IPS-11a (cell line): ENCODE data around the gene LIPG.
"Not testable (repeated sequence)": the region's sequence is repeated elsewhere in the genome, so short reads cannot be mapped to it uniquely, and the experiment has no call there.

Experiments used
- H3K4me3 ChIP-seq: one replicate; pipeline ENCODE4 v1.5.1; 2013; ENCODE audit warnings: low read depth, low read length, control low read depth

Gene LIPG

DNA sequence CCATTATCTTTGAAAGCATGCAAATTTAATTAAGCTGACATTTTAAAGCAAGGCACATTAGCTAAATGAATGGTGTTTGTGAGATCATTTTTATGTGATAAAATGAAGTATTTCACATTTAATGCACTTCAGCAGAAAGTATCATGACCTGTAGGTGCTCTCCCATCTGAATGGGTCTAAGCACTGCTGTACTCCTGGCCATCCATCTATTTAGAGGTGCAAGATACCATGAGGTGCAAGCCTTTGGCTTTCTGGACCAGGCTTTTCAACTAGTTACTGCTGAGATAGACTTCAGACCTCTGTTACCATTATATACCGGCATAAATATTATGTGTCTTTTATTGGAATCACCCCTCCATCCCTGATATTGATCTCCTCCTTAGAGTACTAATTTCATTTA lies 15.6 kb upstream of the LIPG start:
- H3K4me3 ChIP-seq = no peak overlapping the region

DNA sequence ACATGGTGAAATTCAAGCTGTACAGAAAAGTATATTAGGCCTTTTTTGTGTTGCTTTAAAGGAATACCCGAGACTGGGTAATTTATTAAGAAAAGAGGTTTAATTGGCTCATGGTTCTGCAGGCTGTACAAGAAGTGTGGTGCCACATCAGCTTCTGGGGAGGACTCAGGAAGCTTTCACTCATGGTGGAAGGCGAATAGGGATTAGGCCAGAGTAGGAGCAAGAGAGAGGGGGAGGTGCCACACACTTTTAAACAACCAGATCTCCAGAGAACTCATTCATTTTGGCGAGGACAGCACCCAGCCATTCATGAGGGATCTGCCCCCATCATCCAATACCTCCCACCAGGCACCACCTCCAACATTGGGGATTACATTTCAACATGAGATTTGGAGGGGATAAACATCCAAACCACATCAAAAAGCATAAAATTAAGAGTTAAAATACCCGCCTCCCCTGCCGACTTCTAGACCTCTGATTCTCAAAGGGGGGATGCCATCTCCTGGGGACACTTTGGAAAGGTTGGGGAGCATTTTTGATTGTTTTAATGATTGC lies 15.1 kb upstream of the LIPG start:
- H3K4me3 ChIP-seq = no peak overlapping the region

DNA sequence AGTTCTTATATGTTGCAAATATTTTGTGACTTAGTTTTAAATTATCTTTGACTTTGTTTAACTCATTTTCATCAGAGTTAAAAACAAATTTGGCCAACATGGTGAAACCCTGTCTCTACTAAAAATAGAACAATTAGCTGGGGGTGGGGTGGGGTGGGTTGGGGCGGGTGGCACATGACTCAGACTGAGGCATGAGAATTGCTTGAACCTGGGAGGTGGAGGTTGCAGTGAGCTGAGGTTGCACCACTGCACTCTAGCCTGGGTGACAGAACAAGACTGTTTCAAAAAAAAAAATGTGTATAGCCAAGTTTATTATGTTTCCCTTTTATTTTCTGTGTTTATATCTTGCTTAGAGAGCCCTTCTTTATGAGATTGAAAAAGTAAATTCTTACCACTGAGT lies 14.2 kb upstream of the LIPG start:
- no peak overlapping the region for H3K4me3 ChIP-seq

DNA sequence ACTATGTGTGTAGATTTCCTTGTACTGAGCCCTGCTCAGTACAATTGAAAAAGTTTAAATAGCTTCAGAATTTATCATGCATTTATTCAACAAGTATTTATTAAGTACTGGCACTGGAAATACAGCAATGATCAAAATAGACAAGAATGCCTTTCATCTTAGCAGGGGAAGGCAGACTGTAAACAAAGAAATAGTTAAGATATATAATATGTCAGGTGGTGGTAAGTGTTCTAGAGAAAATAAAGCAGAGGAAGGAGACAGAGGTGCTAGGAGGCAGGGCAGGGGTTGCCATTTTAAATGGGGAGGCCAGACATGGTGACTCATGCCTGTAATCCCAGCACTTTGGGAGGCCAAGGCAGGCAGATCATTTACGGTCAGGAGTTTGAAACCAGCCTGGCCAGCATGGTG lies 13.6 kb upstream of the LIPG start:
- no peak overlapping the region for H3K4me3 ChIP-seq

DNA sequence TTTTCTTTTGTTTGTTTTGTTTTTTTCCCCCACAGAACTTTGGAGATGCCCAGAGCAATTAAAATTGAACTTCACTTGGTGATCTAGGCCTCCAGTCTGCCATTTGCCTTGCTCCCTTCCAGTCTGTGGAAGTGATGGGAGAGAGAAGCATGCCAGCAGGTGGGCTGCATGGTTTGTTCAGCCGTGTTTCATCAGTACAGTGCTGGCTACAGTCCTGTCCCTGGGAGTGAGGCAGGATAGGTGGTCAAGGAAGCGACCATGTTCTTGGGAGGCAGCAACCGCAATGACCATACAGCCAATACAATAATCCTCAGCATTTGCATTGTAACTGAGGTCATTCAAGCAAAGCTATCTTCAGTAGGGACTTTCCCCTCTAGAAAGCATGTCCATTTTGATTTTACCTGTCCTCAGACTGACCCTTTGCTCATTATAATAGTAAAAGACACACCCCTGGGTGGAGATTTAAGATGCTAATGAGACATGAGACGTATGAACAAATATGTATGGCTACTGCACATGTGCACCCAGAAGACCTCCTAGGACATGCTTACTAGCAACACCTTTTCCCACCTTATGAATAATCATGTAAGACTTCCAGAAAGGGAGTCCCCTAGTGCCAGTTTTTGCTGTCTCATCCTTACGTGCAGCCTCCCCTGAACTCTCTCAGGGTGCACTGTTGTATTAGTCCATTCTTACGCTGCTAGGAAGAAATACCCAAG lies 11.1 kb upstream of the LIPG start:
- no peak overlapping the region for H3K4me3 ChIP-seq

DNA sequence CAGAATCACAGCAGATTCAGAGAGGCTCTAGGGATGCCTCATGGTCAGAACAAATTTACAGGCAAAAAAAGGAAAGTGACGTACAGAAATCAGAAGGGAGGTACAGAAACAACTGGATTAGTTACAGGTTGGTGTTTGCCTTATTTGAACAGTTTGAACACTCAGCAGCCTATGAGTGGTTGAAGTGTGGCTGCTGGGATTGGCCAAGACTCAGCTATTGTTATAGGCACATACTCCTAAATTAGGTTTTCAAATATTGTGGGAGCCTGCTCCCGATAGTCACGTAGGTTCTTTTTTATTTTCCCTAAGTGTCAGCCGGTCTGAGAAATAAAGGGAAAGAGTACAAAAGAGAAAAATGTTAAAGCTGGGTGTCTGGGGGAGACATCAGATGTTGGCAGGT lies 8.9 kb upstream of the LIPG start:
- no peak overlapping the region for H3K4me3 ChIP-seq

DNA sequence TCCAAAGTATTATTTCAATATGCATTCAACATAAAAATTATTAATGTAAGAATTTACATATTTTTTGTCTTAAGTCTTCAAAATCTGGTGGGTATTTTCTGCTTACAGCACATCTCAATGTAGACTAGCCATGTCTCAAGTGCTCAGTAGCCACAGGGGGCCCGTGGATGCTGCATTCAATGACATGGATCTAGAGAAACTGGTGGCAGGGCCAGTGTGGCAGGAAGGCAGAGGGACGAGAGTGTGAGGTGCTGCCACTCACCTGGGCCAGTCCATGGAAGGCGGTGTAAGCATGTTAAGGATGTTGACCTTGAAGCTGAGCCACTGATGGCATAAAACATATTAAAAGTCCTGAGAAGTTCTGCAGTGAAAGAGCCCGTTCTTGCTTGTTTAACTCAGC lies 6.2 kb upstream of the LIPG start:
- H3K4me3 ChIP-seq = no peak overlapping the region

DNA sequence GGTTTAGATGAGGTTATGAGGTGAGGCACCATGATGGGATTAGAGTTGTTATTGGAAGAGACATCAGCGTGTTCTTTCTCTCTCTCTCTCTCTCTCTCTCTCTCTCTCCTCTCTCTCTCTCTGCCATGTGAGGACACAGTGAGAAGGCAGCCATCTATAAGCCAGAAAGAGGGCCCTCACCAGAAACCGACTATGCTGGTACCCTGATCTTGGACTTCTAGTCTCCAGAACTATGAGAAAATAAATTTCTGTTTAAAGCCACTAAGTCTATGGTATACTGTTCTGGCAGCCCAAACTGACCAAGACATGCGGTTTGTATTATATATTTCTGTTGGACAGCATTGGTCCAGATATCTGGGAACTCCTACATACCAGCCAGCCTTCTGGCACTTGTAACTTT lies 3.5 kb upstream of the LIPG start:
- no peak overlapping the region for H3K4me3 ChIP-seq

DNA sequence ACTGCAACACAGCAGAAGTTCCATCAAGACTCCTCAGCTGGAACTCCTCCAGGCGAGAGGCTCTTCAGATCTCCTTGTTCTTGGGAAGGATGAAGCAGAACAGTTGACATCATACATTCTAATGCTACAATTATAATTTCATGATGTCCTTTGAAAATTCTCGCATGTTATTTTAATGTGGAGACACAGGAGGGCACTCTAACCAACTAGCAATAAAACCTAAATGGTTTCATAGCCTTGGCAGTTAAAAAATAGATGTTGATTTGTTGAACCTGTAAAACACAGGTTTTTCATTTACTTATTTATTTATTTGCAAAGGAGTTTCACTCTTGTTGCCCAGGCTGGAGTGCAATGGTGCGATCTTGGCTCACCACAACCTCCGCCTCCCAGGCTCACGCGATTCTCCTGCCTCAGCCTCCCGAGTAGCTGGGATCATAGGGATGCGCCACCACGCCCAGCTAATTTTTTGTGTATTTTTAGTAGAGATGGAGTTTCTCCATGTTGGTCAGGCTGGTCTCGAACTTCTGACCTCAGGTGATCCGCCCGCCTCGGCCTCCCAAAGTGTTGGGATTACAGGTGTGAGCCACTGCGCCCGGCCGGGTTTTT lies 2.4 kb upstream of the LIPG start:
- not testable (repeated sequence) for H3K4me3 ChIP-seq

DNA sequence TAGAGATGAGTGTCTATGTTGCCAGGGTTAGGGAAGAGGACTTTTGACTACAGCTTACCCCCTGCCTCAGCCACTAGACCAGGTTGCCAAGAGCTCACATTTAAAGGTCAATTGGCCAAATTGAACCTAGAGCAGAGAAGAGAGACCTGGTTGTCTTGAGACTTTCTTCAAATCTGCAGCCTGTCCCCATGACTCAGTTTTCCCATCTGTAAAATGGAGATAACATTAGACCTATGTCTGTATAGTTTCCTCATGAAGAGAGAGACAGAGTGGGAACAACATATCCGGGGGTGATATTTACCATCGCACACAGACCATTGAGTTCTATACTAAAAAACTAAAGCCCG lies 1.6 kb upstream of the LIPG start:
- H3K4me3 ChIP-seq = no peak overlapping the region

DNA sequence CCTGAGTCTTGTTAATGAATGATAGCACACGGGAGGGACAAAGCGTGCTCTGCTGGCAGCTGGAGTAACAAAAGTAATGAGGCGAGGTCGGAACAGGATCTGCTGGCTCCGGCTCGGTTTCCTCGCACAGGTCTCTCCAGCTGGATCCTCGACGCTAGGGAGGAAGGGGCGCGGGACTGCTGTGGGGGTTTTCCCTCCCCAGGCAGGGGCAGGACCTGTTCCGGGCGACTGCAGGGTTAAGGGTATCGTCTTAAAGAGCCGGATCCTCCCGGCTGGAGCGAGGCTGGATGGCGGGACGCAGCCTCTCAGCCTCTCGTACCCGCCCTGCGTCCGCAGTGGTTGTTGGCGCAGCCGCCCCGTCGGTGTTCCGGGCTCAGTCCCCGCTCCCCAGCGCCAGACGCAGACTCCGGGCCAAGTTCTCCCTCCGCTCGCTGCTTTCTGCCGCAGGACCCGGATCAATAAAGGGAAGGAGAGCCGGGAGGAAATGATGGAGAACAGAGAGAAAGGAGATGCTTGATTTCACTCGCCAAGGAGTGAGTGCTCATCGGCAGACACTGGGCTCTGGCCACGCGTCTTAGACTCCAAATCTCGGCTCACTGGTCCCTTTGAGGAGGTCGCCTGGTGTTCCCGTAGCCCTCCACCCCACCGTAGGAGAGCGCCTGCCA lies 1.1 kb upstream of the LIPG start:
- H3K4me3 ChIP-seq = peak overlapping the region; percentile 70

DNA sequence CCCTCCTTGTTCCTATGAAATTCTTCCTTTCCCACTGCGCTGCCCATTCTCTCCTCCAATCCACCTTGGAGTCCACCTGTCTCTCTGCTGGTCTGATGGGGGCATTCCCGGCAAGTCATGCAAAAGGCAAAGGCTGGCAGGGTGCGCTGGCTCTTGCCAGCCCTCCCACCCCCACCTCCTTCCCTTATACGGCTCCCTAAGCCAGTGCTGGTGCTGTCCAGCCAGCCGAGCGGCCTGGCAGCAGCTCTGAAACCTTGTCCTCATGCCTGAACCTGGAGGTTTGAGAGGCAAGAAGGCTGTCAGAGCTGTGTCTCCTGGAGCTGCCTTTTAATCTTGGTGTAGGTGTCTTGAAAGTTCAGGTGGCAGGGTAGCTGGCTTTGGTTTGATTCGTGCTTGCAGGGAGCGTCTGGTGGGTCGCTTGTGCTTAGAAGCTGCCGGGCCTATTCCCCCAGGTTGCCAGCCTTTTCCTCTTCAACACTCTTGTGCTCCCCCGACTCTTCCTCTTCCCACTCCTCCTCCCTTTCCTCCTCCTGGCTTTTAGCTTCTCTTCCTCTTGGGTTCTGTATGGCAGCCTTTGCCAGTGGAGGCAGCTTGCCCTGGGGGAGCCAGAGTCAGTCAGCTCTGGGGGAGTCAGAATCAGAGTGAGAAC lies 748 bp downstream of the LIPG start:
- H3K4me3 ChIP-seq = peak overlapping the region; percentile 70

DNA sequence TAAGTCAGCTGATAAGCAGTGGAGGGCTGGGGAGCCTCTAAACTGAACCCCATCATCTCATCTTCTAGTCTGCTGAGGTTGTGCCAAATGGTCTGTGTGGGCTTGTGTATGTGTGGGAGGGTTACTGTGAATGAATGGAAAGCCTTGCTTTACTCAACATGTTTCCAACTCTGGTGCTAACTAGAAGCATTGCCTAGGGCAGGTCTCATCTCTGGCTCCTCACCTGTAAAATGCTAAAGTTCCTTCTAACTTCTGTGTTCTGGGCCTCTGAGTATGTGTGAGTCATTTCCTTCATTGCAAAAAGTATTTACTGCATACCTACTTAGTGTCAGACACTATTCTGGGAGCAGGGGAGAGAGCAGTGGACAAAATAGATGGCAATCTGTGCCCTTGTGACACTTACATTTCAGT lies 1.3 kb downstream of the LIPG start:
- H3K4me3 ChIP-seq = no peak overlapping the region

DNA sequence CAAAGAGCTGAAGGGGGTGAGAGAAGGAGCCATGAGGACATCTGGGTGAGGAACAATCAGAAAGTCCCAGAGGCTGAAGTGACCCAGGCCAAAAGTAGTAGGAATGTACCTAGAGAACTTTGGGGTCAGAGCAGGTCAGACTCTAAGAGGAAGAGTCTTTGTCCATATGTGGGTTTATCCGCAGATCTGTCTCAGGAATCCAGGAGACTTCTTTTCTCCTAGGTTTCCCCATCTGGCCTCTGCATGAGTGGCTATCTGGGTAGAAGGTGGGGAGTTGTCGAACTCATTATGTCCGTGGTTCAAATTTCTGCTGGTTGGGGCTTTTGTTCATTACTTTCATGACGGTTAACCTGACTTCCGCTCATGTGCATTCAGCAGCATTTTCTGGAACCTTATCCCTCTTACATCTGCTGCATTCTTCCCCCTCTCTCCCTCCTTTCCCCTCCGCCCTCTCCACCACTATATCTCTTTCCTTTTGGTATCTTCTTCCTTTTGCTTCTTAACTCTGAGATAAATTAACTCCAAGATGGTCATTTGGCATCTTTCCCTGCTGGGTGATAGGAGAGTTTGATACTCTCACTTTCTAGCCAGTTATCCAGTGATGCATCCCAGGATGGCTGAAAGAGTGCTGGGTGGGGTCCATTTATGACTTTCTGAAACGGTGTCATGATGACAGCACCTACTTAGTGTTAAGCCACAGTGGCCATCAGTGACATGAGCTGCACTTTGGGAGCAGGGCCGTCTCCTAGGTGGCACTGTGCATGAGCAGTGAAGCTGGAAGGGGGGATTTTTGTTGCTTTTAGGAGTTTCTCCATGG lies 2.1 kb downstream of the LIPG start:
- H3K4me3 ChIP-seq = no peak overlapping the region

DNA sequence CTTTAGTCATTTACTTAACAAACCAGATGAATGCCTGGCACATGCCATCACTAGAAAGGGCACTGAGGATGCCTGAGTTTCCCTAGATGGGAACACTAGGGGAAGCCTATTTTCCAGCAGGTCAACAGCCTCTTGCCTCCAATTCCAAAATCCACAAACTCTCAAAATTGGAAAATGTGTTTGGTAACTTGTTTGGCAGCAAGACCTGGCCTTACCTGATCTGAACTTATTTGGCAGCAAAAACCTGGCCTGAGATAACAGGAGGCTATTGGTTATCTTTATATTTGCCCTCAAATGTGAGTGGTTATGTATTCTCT lies 2.6 kb downstream of the LIPG start:
- no peak overlapping the region for H3K4me3 ChIP-seq

DNA sequence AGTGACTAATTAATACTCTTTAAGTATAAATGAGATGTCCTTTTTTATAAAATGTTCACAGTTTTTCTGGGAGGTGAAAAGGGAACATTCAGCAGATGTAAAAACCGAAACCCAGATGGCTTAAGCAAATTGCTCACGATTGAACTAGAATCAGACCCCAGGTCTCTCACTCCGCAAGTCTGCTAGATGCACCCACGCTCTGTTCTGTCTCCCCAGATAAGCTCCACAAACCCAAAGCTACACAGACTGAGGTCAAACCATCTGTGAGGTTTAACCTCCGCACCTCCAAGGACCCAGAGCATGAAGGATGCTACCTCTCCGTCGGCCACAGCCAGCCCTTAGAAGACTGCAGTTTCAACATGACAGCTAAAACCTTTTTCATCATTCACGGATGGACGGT lies 3.2 kb downstream of the LIPG start:
- H3K4me3 ChIP-seq = no peak overlapping the region

DNA sequence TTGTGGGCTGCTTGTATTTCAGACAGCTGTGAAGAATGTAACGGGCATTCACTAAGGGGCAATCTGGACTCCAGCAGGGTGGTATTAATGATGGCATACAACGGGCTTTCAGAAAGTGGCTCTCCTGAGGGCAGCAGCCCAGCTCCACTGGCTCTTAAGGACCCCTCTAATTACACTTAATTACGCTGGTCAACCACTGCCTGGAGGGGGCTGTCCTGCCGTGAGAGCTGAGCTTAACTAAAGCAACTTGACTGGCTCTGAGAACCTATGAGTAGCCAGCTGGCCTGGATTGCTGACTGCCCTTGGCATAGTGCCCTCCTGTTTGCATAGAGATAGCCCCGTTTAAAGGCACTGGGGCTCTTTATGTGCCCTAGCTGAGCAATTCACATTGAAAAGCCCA lies 3.8 kb downstream of the LIPG start:
- H3K4me3 ChIP-seq = no peak overlapping the region

DNA sequence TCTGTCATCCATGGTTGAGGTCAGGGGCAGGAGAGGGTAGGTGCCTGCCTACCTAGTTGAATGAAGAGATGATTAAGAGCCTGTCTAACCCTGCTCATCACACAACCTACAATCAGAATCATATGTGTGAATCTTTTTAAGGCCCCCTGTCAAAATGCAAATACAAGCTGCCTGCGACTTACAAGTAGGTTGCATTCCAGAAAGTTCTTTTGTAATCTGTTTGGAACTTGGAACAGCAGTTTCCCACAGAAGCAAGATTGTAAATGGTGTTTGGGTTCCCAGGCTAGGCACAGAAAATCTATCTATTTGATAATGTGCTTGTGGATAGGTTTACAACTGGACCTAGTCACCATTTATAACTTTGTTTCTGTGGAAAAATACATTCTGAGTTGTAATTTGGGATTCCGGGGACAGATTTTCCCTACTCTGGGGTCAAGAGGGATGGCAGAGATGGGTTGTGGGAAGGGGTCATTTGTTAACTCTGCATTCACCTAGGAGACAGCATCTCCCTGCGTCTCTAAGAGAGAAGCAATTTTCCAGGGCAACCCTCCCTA lies 4.4 kb downstream of the LIPG start:
- no peak overlapping the region for H3K4me3 ChIP-seq

DNA sequence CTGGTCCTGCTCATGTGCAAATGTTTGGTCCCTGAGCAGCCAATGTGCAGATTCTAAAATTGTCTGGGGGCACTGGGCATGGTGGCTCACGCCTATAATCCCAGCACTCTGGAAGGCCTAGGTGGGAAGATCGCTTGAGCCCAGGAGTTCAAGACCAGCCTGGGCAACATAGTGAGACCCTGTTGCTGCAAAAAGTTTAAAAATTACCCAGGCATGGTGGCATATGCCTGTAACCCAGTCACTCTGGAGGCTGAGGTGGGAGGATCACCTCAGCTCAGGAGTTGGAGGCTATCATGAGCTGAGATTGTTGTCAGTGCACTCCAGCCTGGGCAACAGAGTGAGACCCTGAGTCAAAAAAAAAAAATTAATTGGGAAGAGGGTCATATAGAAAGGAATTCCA lies 5.1 kb downstream of the LIPG start:
- no peak overlapping the region for H3K4me3 ChIP-seq

DNA sequence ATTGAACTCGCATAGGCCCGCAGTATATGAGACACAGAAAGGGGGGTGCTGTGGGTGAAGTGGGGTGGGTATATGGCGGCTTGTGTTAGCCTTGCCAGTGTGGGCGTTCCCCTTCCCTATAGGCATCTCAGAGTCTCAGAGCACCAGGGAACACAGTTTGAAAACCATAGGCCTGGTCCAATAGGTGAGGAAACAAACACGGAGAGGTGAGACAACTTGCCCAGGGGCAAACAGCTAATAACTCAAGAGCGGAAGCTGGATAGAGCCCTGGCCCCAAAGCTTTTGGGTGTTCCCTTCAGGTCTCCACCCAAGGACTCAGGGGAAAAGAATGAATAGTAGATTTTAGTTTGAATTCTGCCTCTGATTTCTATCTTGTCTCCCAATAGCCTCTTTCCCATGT lies 7.9 kb downstream of the LIPG start:
- no peak overlapping the region for H3K4me3 ChIP-seq

DNA sequence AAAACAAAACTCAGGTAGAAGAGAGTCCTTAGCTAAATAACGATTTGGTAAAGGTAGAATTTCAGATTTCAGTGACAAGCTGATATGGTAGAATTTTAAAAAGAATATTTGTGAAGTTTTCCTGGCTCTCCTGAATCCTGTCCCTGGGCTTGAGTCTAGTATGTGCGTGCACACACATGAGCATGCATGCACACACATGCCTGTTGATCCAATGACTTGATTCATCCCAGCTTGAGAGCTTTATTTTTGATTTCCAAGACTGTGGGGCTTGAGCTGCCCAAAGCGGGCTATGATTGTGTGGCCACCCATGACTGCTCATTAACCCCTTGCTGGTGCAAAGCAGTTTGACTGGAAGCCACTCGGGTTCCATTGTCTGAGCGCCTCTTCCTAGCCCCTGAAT lies 9.0 kb downstream of the LIPG start:
- H3K4me3 ChIP-seq = no peak overlapping the region
